NT2/D1 (cell line): ENCODE measurements around the gene ITSN2.

Experiments used
- YY1 ChIP-seq: IDR thresholded peaks from 2 replicates; pipeline ENCODE4 v1.6.1; 2011; ENCODE audit not compliant: insufficient read length, insufficient read depth
- ZNF274 ChIP-seq: IDR thresholded peaks from 2 replicates; pipeline ENCODE4 v1.6.1; 2011; ENCODE audit warnings: mild to moderate bottlenecking, low read depth, low read length

GRCh38 chr2:24209389-24210105 is 150.8 kb downstream of the ITSN2 start:
- TF ChIP-seq ZNF274, result no peak
- TF ChIP-seq YY1, result no peak
